CD4-positive, alpha-beta T cell treated with Interleukin-4 for 1 hour (primary cell): ENCODE measurements around the gene TMEM167B.

Experiments
- DNase-seq, 2 donors: peaks; one replicate each; pipeline ENCODE4 v3.0.0-alpha.2; 2020 to 2022

TMEM167B gene

GRCh38 chr1:109083501-109083900 lies 7.1 kb upstream of the TMEM167B start:
- DNase-seq, result no peak

DNA sequence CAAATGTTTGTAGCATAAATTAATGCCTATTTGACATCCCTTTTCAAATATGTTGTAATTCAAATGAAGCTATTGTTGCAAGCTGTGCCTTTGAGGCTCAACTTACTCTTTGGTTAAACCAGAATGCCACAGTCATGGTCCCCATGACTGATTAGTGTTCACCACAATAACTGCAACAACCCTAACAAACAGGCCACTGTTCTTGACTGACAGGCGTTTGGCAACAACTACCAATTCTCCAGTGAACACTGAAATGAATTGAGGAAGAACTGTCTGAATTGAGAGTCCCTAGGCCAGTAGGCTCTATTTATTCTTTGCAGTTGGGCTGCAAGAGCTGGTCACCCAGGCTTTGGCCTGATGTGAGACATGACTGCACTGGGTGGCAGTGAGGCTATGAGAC lies 6.6 kb upstream of the TMEM167B start:
- no peak for DNase-seq

DNA sequence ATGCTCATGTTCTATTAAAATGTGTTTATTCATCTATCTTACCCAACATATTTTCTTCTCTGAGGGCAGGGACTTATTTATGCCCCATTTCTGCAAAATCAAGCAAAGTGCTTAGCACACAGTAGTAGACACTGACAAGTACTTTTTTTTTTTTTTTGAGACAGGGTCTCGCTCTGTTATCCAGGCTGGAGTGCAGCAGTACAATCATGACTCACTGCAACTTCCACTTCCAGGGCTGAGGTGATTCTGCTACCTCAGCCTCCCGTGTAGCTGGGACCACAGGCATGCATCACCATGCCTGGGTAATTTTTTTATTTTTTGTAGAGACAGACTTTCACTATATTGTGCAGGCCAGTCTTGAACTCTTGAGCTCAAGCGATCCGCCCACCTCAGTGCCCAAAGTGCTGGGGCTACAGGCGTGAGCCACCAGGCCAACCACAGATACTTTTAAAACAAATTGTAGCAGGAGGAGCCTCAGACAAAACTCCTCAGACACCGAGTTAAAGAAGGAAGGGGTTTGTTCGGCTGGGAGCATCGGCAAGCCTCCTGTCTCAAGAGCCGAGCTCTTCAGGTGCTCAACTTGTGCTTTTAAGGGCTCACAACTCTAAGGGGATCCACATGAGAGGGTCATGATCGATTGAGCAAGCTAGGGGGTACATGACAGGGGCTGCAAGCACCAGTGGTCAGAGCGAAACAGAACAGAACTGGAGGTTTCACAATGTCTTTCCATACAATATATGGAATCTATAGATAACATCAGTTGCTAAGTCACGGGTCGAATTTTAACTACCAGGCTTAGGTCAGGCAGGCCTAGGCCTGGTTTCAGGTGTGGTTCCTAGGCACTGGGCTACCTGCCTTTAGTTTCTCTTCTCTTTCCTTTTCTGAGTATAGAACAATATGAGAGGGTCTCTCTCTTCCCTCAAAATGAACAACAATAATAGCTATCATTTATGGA lies 5.7 kb upstream of the TMEM167B start:
- no peak for DNase-seq

- peak; percentile 34 to 50 for DNase-seq
Observed at GRCh38 chr1:109089242-109090015, 1.1 kb upstream of the TMEM167B start.

DNA sequence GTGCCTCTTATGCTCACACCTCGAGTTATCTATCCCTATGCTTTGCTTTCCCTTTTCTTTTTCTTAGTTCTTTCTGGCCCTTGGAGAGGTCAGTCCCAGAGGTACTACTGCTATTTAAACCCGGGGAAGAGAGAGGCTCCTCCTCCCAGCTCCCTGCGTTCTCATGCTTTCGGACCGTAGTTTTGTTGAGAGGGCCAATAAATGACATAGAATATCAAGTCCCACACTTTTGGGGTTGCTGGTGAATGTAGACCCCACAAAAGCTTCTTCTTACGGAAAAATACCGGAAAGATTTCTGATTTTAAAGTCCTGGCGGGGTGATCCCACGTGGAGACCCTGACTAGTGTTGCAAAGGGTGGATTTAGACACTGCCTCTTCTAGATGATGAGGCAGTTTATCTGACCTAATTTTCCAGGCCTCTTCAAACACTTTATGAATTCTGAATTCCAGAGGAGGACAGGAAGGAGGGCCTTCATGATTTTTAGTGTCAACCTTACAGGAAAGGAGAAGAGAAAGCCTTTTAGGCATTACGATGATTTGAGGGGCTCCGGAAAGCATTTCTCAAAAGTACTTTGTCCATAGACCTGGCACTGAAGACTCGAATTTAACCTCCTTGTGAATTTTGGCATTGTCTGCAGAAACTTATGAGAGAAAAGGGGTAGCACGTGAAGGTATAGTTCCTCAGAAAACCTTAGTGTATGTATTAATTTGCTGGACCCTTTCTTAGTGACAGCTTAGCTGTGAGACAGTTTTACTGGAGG lies 694 bp downstream of the TMEM167B start:
- no peak for DNase-seq

DNA sequence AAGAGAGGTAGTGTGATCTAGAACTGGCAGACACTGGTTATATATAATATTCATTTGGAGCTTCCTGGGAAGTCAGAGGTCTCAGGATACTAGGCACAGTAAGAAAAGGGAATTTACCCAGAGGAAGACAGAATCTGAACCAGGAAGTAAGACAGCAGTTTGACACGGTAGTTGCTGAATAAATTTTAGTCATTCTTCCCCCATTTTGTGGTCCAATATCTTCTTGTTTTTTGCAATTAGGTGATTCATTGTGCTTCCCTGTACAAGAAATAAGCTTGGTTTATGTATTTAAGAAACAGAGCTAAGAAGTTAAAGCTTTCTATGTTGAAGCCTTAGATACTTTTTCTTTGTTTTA lies 1.3 kb downstream of the TMEM167B start:
- peak in 1 of 2 donors; percentile 35 for DNase-seq

- DNase-seq, result no peak
Observed at GRCh38 chr1:109094377-109094803, 3.8 kb downstream of the TMEM167B start.

DNA sequence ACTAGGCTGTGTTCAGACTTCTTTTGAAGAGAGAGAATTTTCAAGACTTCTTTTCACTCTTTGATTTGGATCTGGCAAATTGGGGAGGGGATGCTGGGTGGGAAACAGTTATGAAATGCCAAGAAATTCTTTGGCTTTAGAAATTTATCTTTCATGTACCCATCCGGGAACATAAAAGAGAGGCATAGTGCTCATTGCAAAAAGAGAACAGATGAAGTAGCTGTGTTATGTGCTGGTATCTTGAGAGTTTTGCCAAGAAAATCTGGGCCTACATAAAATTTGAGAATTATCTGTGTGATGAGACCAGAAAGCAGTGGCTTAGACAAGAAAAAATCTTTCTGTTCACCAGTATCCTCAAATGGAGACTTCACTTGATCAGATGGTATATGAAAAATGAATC lies 4.3 kb downstream of the TMEM167B start:
- no peak for DNase-seq

- no peak for DNase-seq
Observed at GRCh38 chr1:109095631-109096030, 5.1 kb downstream of the TMEM167B start.

- DNase-seq, result no peak
Observed at GRCh38 chr1:109096120-109096519, 5.6 kb downstream of the TMEM167B start.

DNA sequence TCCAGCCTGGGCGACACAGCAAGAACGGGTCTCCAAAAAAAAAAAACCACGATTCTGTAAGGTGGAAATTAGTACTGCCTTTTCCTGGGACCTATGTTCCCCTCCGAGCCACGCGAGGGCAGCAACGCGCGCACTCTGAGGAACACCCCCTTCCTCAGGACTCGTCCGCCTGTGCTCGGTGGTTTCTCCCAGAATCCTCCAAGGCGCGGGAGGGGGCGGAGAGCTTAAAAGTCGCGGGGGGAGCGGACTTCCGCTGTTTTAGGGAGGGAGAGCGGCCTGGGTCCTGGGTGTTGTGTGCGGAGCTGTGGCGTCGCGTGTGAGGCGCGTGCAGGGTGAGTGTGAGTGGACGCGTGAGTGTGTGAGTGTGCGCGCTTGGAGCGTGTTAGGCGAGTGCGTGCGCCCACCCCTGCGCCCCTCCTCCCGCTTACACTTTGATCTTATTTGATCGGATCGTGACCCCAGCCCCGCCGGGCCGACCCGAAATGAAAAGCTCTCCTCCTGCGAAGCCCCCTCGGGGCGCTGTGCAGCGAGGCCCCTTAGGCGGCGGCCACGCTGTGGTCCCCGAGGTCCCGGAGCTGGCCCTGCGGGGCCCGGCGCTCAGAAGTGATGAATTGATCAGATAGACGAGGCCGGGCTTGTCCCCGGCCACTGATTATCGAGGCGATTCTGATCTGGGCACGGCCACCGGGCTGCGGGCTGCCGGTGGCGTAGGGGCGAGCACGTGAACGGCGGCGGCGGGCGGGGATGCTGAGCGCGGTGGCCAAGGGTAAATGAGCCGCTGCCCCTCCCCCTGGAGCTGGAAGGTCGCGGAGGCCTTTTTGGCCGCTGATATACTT lies 9.6 kb downstream of the TMEM167B start:
- DNase-seq, result peak; percentile 97 to 98

GRCh38 chr1:109104364-109105151 lies 14.0 kb downstream of the TMEM167B start:
- no peak for DNase-seq

- no peak for DNase-seq
Observed at GRCh38 chr1:109105881-109106280, 15.3 kb downstream of the TMEM167B start.

GRCh38 chr1:109107785-109108184 lies 17.2 kb downstream of the TMEM167B start:
- no peak for DNase-seq

- DNase-seq, result no peak
Observed at GRCh38 chr1:109109906-109110305, 19.3 kb downstream of the TMEM167B start.

GRCh38 chr1:109111386-109112055 lies 21.0 kb downstream of the TMEM167B start:
- DNase-seq, result no peak

- peak in 1 of 2 donors; percentile 49 for DNase-seq
Observed at GRCh38 chr1:109112056-109112651, 21.6 kb downstream of the TMEM167B start.

- DNase-seq, result peak; percentile 92
Observed at GRCh38 chr1:109112652-109113285, 22.2 kb downstream of the TMEM167B start.

GRCh38 chr1:109113590-109114341 lies 23.2 kb downstream of the TMEM167B start, which contains the start of gene ELAPOR1:
Gene ELAPOR1 (plus strand): TSS chr1:109114115. CDS start chr1:109114184, 69 bp downstream.
- peak; percentile 93 to 95 for DNase-seq
